Smooth muscle cell (in vitro differentiated cells): ENCODE measurements around the gene SIRT6. TPM values are rescaled to one million over a fixed set of nuclear protein-coding genes. Genes with fewer than 3 reads are reported as not detected.
"Not testable (repeated sequence)": the region's sequence is repeated elsewhere in the genome, so short reads cannot be mapped to it uniquely, and the experiment has no call there.

ENCODE experiments used
- DNase-seq: peaks from one replicate; lab custom pipeline; 2025; ENCODE audit not compliant: unreplicated experiment; lab: John Stamatoyannopoulos, UW
- H2AFZ ChIP-seq: fragments of 200-600 bp; sonication (generic); 2 replicates; pipeline ENCODE4 v1.6.0; 2016; ENCODE audit warnings: antibody characterized with exemption, low read depth, mild to moderate bottlenecking
- H3F3A ChIP-seq: fragments of 200-600 bp; sonication (generic); 2 replicates; pipeline ENCODE4 v1.6.0; 2017; ENCODE audit warnings: antibody characterized with exemption, low read depth
- H3K27ac ChIP-seq: fragments of 200-600 bp; sonication (generic); 2 replicates; pipeline ENCODE4 v1.5.1; 2016; ENCODE audit warnings: low read depth, mild to moderate bottlenecking
- H3K27me3 ChIP-seq: fragments of 200-600 bp; sonication (generic); 2 replicates; pipeline ENCODE4 v1.6.1; 2016; ENCODE audit warnings: low read depth, mild to moderate bottlenecking
- H3K36me3 ChIP-seq: fragments of 200-600 bp; sonication (generic); 2 replicates; pipeline ENCODE4 v1.5.1; 2016; ENCODE audit warnings: low read depth
- H3K4me1 ChIP-seq: fragments of 200-600 bp; sonication (generic); 2 replicates; pipeline ENCODE4 v1.5.1; 2016; ENCODE audit warnings: low read depth
- H3K4me2 ChIP-seq: fragments of 200-600 bp; sonication (generic); 2 replicates; pipeline ENCODE4 v1.6.0; 2016; ENCODE audit warnings: mild to moderate bottlenecking
- H3K4me3 ChIP-seq: fragments of 200-600 bp; sonication (generic); 2 replicates; pipeline ENCODE4 v1.5.1; 2016; ENCODE audit warnings: mild to moderate bottlenecking
- H3K79me2 ChIP-seq: fragments of 200-600 bp; sonication (generic); 2 replicates; pipeline ENCODE4 v1.6.0; 2016; ENCODE audit warnings: low read depth, mild to moderate bottlenecking
- H3K9ac ChIP-seq: fragments of 200-600 bp; sonication (generic); 2 replicates; pipeline ENCODE4 v1.6.0; 2016; ENCODE audit warnings: low read depth
- H3K9me3 ChIP-seq: fragments of 200-600 bp; sonication (generic); replicated peaks from 2 replicates; pipeline ENCODE4 v1.5.1; 2016; ENCODE audit warnings: low read depth
- H4K20me1 ChIP-seq: fragments of 200-600 bp; sonication (generic); 2 replicates; pipeline ENCODE4 v1.6.0; 2016; ENCODE audit warnings: low read depth
- WGBS: methylation state at CpG from one replicate; pipeline ENCODE4 v1.1.7; 2016; ENCODE audit warnings: low lambda C conversion rate; 5-methylcytosine and 5-hydroxymethylcytosine counted together
- polyA plus RNA-seq: library from polyadenylated mRNA; unstranded; fragments of >200 nt; fragmentation: Nextera tagmentation; extraction: Ambion mirVana; gene quantifications from 2 replicates; pipeline ENCODE4 v1.2.1, GENCODE V29; 2016
- total RNA-seq: library from RNA; depleted of rRNA; stranded (reverse); fragments of >200 nt; gene quantifications from 2 replicates; pipeline ENCODE4 v1.2.3, GENCODE V29; 2014
- TF ChIP-seq, protein P1 (sequence below): fragments of 200-600 bp; sonication (generic); IDR thresholded peaks from 2 replicates; pipeline ENCODE4 v1.5.1; 2017; ENCODE audit warnings: borderline replicate concordance, mild to moderate bottlenecking, antibody characterized with exemption; ENCODE audit not compliant: insufficient read depth, poor library complexity, severe bottlenecking

Gene SIRT6
- total and polyA plus RNA-seq, 2 experiments from 2014 or later: 9.4 to 14.5 TPM

DNA sequence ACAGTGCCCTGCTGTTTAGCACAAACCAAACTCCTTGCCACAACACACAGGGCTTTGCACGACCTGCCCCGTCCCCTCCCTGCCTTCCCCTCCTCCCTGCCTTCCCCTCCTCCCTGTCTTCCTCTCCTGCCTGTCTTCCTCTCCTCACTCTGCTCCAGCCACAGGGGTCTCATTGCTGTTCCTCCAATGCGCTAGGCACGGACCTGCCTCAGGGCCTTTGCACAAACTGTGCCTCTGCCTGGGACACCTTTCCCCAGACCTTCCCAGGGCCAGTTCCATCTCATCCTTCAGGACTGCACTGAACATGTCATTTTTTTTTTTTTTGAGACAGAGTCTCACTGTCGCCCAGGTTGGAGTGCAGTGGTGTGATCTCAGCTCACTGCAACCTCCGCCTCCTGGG is 30.7 kb downstream of the SIRT6 start:
- H2AFZ ChIP-seq: no peak overlapping the region
- H3F3A ChIP-seq: no peaks in the 10 kb centered on the region
- no peak overlapping the region for H3K4me3 ChIP-seq
- H3K79me2 ChIP-seq: no peaks in the 10 kb centered on the region
- H3K27me3 ChIP-seq: no peaks in the 10 kb centered on the region
- H3K4me2 ChIP-seq: no peak overlapping the region
- no peaks in the 10 kb centered on the region for H3K4me1 ChIP-seq
- TF ChIP-seq, protein P1, sequence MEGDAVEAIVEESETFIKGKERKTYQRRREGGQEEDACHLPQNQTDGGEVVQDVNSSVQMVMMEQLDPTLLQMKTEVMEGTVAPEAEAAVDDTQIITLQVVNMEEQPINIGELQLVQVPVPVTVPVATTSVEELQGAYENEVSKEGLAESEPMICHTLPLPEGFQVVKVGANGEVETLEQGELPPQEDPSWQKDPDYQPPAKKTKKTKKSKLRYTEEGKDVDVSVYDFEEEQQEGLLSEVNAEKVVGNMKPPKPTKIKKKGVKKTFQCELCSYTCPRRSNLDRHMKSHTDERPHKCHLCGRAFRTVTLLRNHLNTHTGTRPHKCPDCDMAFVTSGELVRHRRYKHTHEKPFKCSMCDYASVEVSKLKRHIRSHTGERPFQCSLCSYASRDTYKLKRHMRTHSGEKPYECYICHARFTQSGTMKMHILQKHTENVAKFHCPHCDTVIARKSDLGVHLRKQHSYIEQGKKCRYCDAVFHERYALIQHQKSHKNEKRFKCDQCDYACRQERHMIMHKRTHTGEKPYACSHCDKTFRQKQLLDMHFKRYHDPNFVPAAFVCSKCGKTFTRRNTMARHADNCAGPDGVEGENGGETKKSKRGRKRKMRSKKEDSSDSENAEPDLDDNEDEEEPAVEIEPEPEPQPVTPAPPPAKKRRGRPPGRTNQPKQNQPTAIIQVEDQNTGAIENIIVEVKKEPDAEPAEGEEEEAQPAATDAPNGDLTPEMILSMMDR: no peak
- DNase-seq: no peak
- no peak overlapping the region for H3K9ac ChIP-seq
- WGBS: 76% methylated on average over 6 of the region's 6 CpGs
- H3K36me3 ChIP-seq: no peaks in the 10 kb centered on the region
- H3K27ac ChIP-seq: no peak overlapping the region
- H4K20me1 ChIP-seq: no peaks in the 10 kb centered on the region
- no peaks in the 10 kb centered on the region for H3K9me3 ChIP-seq

DNA sequence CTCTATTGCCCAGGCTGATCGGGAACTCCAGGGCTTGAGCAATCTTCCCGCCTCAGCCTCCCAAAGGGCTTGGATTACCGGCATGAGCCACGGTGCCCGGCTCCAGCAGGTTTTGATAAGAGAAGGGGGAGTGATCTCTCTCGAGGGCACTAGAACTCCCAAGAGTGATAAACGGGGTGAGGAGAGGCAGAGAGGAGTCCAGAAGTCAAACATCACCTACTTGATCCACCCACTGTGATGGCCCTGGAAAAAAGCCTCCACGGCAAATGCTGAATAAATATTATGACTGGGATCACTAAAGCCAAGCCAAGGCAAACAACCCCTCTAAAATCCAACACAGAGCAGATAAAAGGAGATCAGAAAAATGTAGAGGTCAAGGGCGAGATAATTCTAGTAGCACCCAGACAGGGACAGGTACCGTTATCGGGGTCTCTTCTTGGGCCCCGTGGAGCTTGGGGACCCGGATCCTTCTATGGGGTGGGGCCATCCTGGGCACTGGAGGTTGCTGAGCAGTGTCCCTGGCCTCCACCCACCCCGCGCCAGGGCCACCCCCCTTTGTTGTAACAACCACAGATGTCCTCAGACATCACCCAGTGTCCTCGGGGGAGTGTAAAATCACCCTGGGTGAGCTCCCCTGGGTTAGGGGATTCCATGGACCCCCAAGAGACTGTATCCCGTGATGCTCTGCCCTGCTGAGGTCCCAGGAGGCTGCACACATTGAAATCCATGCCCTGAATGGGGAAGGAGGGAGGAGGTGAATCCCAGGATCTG is 32.7 kb downstream of the SIRT6 start:
- TF ChIP-seq, protein P1: no peak
- H3K27ac ChIP-seq: no peak overlapping the region
- H3K27me3 ChIP-seq: no peaks in the 10 kb centered on the region
- no peaks in the 10 kb centered on the region for H3K79me2 ChIP-seq
- H3K9ac ChIP-seq: no peak overlapping the region
- H3K9me3 ChIP-seq: no peaks in the 10 kb centered on the region
- no peak for DNase-seq
- H3K4me1 ChIP-seq: no peaks in the 10 kb centered on the region
- H3F3A ChIP-seq: no peaks in the 10 kb centered on the region
- no peak overlapping the region for H3K4me3 ChIP-seq
- H4K20me1 ChIP-seq: no peaks in the 10 kb centered on the region
- no peak overlapping the region for H2AFZ ChIP-seq
- 79% methylated on average over 17 of the region's 17 CpGs for WGBS
- no peak overlapping the region for H3K4me2 ChIP-seq
- H3K36me3 ChIP-seq: no peaks in the 10 kb centered on the region

DNA sequence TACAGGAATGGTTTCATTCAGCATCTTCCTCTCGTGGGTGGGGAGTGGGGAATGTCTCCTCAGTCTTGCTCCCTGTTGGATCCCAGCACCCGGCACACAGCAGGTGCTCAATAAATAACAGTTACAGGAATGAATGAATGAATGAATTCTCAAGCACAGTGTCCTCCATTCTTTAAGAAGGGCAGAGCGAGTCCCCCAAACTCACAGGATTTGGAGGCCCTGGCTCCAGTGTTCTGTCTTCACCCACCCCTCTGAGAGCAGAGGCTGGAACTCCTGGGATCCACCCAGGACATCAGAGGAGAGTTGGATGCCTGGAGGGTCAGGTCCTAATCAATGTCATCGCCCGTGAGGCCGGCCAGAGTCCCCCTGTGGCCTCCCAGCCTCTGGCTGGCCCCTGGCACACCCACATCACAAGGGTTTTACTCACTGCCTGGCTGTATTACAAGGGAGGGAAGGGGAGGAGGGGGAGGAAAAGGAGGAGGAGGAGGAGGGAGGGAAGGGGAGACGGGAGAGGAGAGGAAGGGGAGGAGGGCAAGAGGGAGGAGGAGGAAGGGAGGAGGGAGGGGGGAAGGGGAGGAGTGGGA is 37.6 kb downstream of the SIRT6 start:
- Histone ChIP-seq H3K4me3 (no peak overlapping the region), H4K20me1 (no peaks in the 10 kb centered on the region), H3K36me3 (no peaks in the 10 kb centered on the region), H3K4me2 (no peak overlapping the region), H3K9ac (no peak overlapping the region), H3K9me3 (no peaks in the 10 kb centered on the region), H3K27ac (no peak overlapping the region), H3K79me2 (no peaks in the 10 kb centered on the region), H3F3A (no peaks in the 10 kb centered on the region), H3K27me3 (no peaks in the 10 kb centered on the region), H2AFZ (no peak overlapping the region), H3K4me1 (no peaks in the 10 kb centered on the region)
- TF ChIP-seq, protein P1: no peak
- WGBS: 27% methylated on average over 6 of the region's 7 CpGs
- DNase-seq: no peak

DNA sequence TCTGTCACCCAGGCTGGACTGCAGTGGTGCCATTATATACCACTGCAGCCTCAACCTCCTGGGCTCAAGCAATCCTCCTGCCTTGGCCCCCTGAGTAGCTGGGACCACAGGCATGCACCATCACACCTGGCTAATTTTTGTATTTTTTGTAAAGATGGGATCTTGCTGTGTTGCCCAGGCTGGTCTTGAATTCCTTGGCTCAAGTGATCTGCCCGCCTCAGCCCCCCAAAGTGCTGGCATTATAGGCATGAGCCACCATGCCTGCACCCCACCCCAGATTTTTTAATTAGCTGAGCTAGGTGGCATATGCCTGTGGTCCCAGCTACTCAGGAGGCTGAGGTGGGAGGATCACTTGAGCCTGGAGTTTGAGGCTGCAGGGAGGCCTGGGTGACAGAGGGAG is 39.4 kb downstream of the SIRT6 start:
- H4K20me1 ChIP-seq, H3F3A ChIP-seq, H3K4me3 ChIP-seq, H3K4me2 ChIP-seq, H3K9ac ChIP-seq, H3K79me2 ChIP-seq, H3K4me1 ChIP-seq, H3K27me3 ChIP-seq, H2AFZ ChIP-seq, H3K27ac ChIP-seq, H3K36me3 ChIP-seq, H3K9me3 ChIP-seq, DNase-seq: not testable (repeated sequence)
- 86% methylated on average over 1 of the region's 1 CpG for WGBS
